GM18526 (cell line): Measurements from ENCODE around the gene PLEKHG4B.

Experiments used
- POLR2A ChIP-seq: IDR thresholded peaks from 3 replicates; pipeline ENCODE4 v1.6.1; 2011; ENCODE audit not compliant: insufficient read length; ENCODE audit errors: extremely low read depth

Gene PLEKHG4B

GRCh38 chr5:137741-138140, 45.8 kb downstream of the PLEKHG4B start:
- no peak for TF ChIP-seq POLR2A

GRCh38 chr5:138936-139335, 47.0 kb downstream of the PLEKHG4B start:
- no peak for TF ChIP-seq POLR2A

GRCh38 chr5:139579-140442, 47.8 kb downstream of the PLEKHG4B start:
- TF ChIP-seq POLR2A, result no peak

- no peak for TF ChIP-seq POLR2A
These were observed 48.5 kb downstream of the PLEKHG4B start for GRCh38 chr5:140443-140829.

- no peak for TF ChIP-seq POLR2A
These were observed 49.2 kb downstream of the PLEKHG4B start for GRCh38 chr5:141211-141610.

- no peak for TF ChIP-seq POLR2A
These were observed 49.8 kb downstream of the PLEKHG4B start for GRCh38 chr5:141761-142160.

- TF ChIP-seq POLR2A, result no peak
These were observed 50.4 kb downstream of the PLEKHG4B start for GRCh38 chr5:142246-142810.

GRCh38 chr5:143041-143440, 51.1 kb downstream of the PLEKHG4B start:
- TF ChIP-seq POLR2A, result no peak

GRCh38 chr5:144941-145340, 53.0 kb downstream of the PLEKHG4B start:
- no peak for TF ChIP-seq POLR2A

GRCh38 chr5:145585-146323, 53.8 kb downstream of the PLEKHG4B start:
- TF ChIP-seq POLR2A, result no peak

GRCh38 chr5:147751-148150, 55.8 kb downstream of the PLEKHG4B start:
- TF ChIP-seq POLR2A, result no peak

GRCh38 chr5:149745-150485, 57.9 kb downstream of the PLEKHG4B start:
- no peak for TF ChIP-seq POLR2A

GRCh38 chr5:150746-151145, 58.8 kb downstream of the PLEKHG4B start:
- no peak for TF ChIP-seq POLR2A

- TF ChIP-seq POLR2A, result no peak
These were observed 60.1 kb downstream of the PLEKHG4B start for GRCh38 chr5:152077-152476.

- TF ChIP-seq POLR2A, result no peak
These were observed 61.3 kb downstream of the PLEKHG4B start for GRCh38 chr5:153256-153655.

GRCh38 chr5:154236-154635, 62.3 kb downstream of the PLEKHG4B start:
- TF ChIP-seq POLR2A, result no peak

- no peak for TF ChIP-seq POLR2A
These were observed 62.9 kb downstream of the PLEKHG4B start for GRCh38 chr5:154826-155225.
